HCT116 (cell line): ENCODE data around the gene CENPM. TPM values are rescaled to one million over a fixed set of nuclear protein-coding genes. Genes with fewer than 3 reads are reported as not detected.

Experiments used
- ATAC-seq: fragments of 200-7000 bp; cut with Tn5 transposase; 2 replicates; pipeline ENCODE4 v1.9.1; 2020; ENCODE audit warnings: mild to moderate bottlenecking, moderate library complexity
- BruUV-seq: library from RNA; stranded (reverse); fragments of 400-500 nt; replicated peaks from 2 replicates; lab custom pipeline; 2021; lab: Mats Ljungman, UMichigan
- CTCF ChIA-PET: fragments of 300-600 bp; sonication (Branson Sonifier 250); formaldehyde crosslinking; loops from one replicate; lab custom pipeline; 2021; ENCODE audit warnings: antibody characterized with exemption; lab: Charles Lee
- POLR2A ChIA-PET: fragments of 300-600, 350-600 bp; sonication (Branson Sonifier 250); formaldehyde crosslinking; loops from one replicate; lab custom pipeline; 2021; ENCODE audit warnings: antibody characterized with exemption; lab: Charles Lee
- RAD21 ChIA-PET, 2 experiments: fragments of 300-600 bp; sonication (Branson Sonifier 250); formaldehyde crosslinking; loops; one replicate each; lab custom pipeline; 2023; ENCODE audit warnings: low total read pairs in 2 of 2; ENCODE audit not compliant: uncharacterized antibody in 2 of 2, unreplicated experiment in 2 of 2, low non-redundant PET in 1 of 2; lab: Charles Lee
- DNase-seq: peaks from one replicate; pipeline ENCODE4 v3.0.0-alpha.2; 2010; ENCODE audit warnings: low read depth, low spot score
- H2AFZ ChIP-seq: fragments of 200-600 bp; shearing (Covaris generic), sonication (generic); 2 replicates; pipeline ENCODE4 v1.6.1; 2017; ENCODE audit warnings: low read depth, mixed run types, mixed read lengths, antibody characterized with exemption, low read length; ENCODE audit not compliant: poor library complexity, severe bottlenecking
- H3K27ac ChIP-seq: 2 replicates; pipeline ENCODE4 v1.5.1; 2012; ENCODE audit warnings: low read depth, low read length
- H3K27me3 ChIP-seq: fragments of 200-600 bp; sonication (generic); 2 replicates; pipeline ENCODE4 v1.6.1; 2016; ENCODE audit warnings: mixed run types, low read length, mixed read lengths; ENCODE audit not compliant: insufficient read depth
- H3K36me3 ChIP-seq, 2 experiments: fragments of 200-500 bp in 1 of 2; fragments of 200-600 bp in 1 of 2; sonication (Bioruptor generic) in 1 of 2; sonication (generic) in 1 of 2; 2 replicates each; pipeline versions ENCODE4 v1.5.1 to v1.6.1; 2014 to 2016; ENCODE audit warnings: low read length in 2 of 2, inconsistent platforms in 1 of 2, mixed read lengths in 1 of 2, mixed run types in 1 of 2; ENCODE audit not compliant: insufficient read depth in 2 of 2, control insufficient read depth in 1 of 2
- H3K4me1 ChIP-seq, 2 experiments: fragments of 200-600 bp in 1 of 2; sonication (generic) in 1 of 2; 2 replicates each; pipeline versions ENCODE4 v1.5.1 to v1.6.1; 2012 to 2017; ENCODE audit warnings: low read length in 2 of 2, inconsistent platforms in 1 of 2, mild to moderate bottlenecking in 1 of 2, mixed read lengths in 1 of 2, mixed run types in 1 of 2, moderate library complexity in 1 of 2; ENCODE audit not compliant: insufficient read depth in 2 of 2, control insufficient read depth in 1 of 2
- H3K4me2 ChIP-seq: fragments of 200-600 bp; sonication (generic); 2 replicates; pipeline ENCODE4 v1.6.1; 2017; ENCODE audit warnings: mixed run types, low read length, mixed read lengths
- H3K4me3 ChIP-seq, 2 experiments: fragments of 200-600 bp in 1 of 2; sonication (generic) in 1 of 2; replicated peaks in 1 of 2; 2 replicates each; pipeline ENCODE4 v1.5.1; 2011 to 2016; ENCODE audit warnings: low read length in 2 of 2, control low read depth in 1 of 2, low read depth in 1 of 2, mild to moderate bottlenecking in 1 of 2, mixed read lengths in 1 of 2, mixed run types in 1 of 2
- H3K79me2 ChIP-seq: fragments of 200-600 bp; sonication (generic); 2 replicates; pipeline ENCODE4 v1.6.1; 2017; ENCODE audit warnings: mild to moderate bottlenecking, mixed run types, low read length, moderate library complexity, mixed read lengths; ENCODE audit not compliant: insufficient read depth
- H3K9ac ChIP-seq: fragments of 200-600 bp; sonication (generic); 2 replicates; pipeline ENCODE4 v1.6.1; 2016; ENCODE audit warnings: low read length, mixed read lengths
- H3K9me2 ChIP-seq: fragments of 200-600 bp; sonication (generic), shearing (Covaris generic); 2 replicates; pipeline ENCODE4 v1.6.1; 2017; ENCODE audit warnings: mixed run types, mild to moderate bottlenecking, moderate library complexity; ENCODE audit not compliant: insufficient read depth
- H3K9me3 ChIP-seq, 2 experiments: fragments of 200-500 bp in 1 of 2; fragments of 200-600 bp in 1 of 2; sonication (Bioruptor generic) in 1 of 2; sonication (generic) in 1 of 2; 2 replicates each; pipeline ENCODE4 v1.6.1; 2014 to 2017; ENCODE audit warnings: low read length in 2 of 2, mixed read lengths in 2 of 2, inconsistent platforms in 1 of 2, low read depth in 1 of 2, mild to moderate bottlenecking in 1 of 2, mixed run types in 1 of 2, moderate library complexity in 1 of 2; ENCODE audit not compliant: control insufficient read depth in 1 of 2, insufficient read depth in 1 of 2
- H4K20me1 ChIP-seq: fragments of 200-600 bp; sonication (generic), shearing (Covaris generic); 2 replicates; pipeline ENCODE4 v1.6.1; 2017; ENCODE audit warnings: mixed run types, mild to moderate bottlenecking, moderate library complexity; ENCODE audit not compliant: insufficient read depth
- CEBPB ChIP-seq: IDR thresholded peaks from 2 replicates; pipeline ENCODE4 v1.6.1; 2012; ENCODE audit warnings: low read depth
- ELF1 ChIP-seq: IDR thresholded peaks from 2 replicates; pipeline ENCODE4 v1.6.1; 2012; ENCODE audit warnings: low read depth, borderline replicate concordance
- JUND ChIP-seq: IDR thresholded peaks from 2 replicates; pipeline ENCODE4 v1.6.1; 2012
- POLR2A ChIP-seq: IDR thresholded peaks from 2 replicates; pipeline ENCODE4 v1.7.0; 2011; ENCODE audit warnings: borderline replicate concordance; ENCODE audit not compliant: insufficient read depth, insufficient read length; ENCODE audit errors: extremely low read depth
- POLR2AphosphoS5 ChIP-seq: IDR thresholded peaks from 2 replicates; pipeline ENCODE4 v1.6.1; 2011; ENCODE audit warnings: mild to moderate bottlenecking, low read depth, low read length, moderate library complexity
- RAD21 ChIP-seq: IDR thresholded peaks from 2 replicates; pipeline ENCODE4 v1.6.1; 2012; ENCODE audit warnings: low read depth, mild to moderate bottlenecking
- SIN3A ChIP-seq: IDR thresholded peaks from 2 replicates; pipeline ENCODE4 v1.6.1; 2012; ENCODE audit warnings: low read depth
- SP1 ChIP-seq: IDR thresholded peaks from 2 replicates; pipeline ENCODE4 v1.6.1; 2012; ENCODE audit warnings: low read depth
- SRF ChIP-seq: IDR thresholded peaks from 2 replicates; pipeline ENCODE4 v1.6.1; 2012; ENCODE audit warnings: low read depth
- TCF7L2 ChIP-seq: IDR thresholded peaks from 2 replicates; pipeline ENCODE4 v1.7.0; 2011; ENCODE audit warnings: borderline replicate concordance, inconsistent platforms; ENCODE audit not compliant: insufficient read depth, insufficient read length; ENCODE audit errors: extremely low read depth
- ZFX ChIP-seq: fragments of 450-650 bp; IDR thresholded peaks from 2 replicates; pipeline ENCODE4 v1.6.1; 2017
- ZNF274 ChIP-seq: fragments of 200-500 bp; sonication (Bioruptor generic); IDR thresholded peaks from 2 replicates; pipeline ENCODE4 v1.6.1; 2014; ENCODE audit warnings: mild to moderate bottlenecking, low read depth, low read length, inconsistent platforms
- intact Hi-C: fragments of 100-400 bp; cut with micrococcal nuclease; formaldehyde crosslinking; loops from 2 replicates; pipeline ENCODE4 v1.10.0; 2022
- total RNA-seq: library from RNA; stranded (reverse); gene quantifications from one replicate; pipeline ENCODE4 v1.2.1, GENCODE V29; 2021; ENCODE audit not compliant: unreplicated experiment
- TF ChIP-seq, protein P1 (sequence below): IDR thresholded peaks from 2 replicates; pipeline ENCODE4 v1.6.1; 2012
- TF ChIP-seq, protein P2 (sequence below), 3 experiments: fragments of 200-600 bp in 1 of 3; sonication (generic) in 1 of 3; IDR thresholded peaks in 2 of 3; conservative IDR thresholded peaks in 1 of 3; 2 replicates each; pipeline ENCODE4 v1.5.1; 2012 to 2017; ENCODE audit warnings: low read depth in 2 of 3, low read length in 2 of 3, antibody characterized with exemption in 1 of 3, borderline replicate concordance in 1 of 3, control low read depth in 1 of 3, mild to moderate bottlenecking in 1 of 3, mixed read lengths in 1 of 3, mixed run types in 1 of 3, moderate library complexity in 1 of 3; ENCODE audit not compliant: insufficient read depth in 1 of 3

The CENPM gene
- total RNA-seq, 1 experiment from 2014 or later, result 44.7 TPM

GRCh38 chr22:41920271-41920976, 26.5 kb downstream of the CENPM start:
- TF ChIP-seq, protein P1, sequence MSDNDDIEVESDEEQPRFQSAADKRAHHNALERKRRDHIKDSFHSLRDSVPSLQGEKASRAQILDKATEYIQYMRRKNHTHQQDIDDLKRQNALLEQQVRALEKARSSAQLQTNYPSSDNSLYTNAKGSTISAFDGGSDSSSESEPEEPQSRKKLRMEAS, result no peak
- TF ChIP-seq JUND (no peak), SIN3A (no peak), SP1 (no peak), TCF7L2 (no peak), POLR2A (no peak), ZNF274 (no peak), RAD21 (no peak), CEBPB (no peak), POLR2AphosphoS5 (no peak), SRF (no peak), ZFX (no peak), ELF1 (no peak)
- TF ChIP-seq, protein P2, sequence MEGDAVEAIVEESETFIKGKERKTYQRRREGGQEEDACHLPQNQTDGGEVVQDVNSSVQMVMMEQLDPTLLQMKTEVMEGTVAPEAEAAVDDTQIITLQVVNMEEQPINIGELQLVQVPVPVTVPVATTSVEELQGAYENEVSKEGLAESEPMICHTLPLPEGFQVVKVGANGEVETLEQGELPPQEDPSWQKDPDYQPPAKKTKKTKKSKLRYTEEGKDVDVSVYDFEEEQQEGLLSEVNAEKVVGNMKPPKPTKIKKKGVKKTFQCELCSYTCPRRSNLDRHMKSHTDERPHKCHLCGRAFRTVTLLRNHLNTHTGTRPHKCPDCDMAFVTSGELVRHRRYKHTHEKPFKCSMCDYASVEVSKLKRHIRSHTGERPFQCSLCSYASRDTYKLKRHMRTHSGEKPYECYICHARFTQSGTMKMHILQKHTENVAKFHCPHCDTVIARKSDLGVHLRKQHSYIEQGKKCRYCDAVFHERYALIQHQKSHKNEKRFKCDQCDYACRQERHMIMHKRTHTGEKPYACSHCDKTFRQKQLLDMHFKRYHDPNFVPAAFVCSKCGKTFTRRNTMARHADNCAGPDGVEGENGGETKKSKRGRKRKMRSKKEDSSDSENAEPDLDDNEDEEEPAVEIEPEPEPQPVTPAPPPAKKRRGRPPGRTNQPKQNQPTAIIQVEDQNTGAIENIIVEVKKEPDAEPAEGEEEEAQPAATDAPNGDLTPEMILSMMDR (IDR thresholded peaks at IDR 0.05 in 2 of 3, conservative IDR thresholded peaks at IDR 0.05 in 1 of 3; ENCODE audit: borderline replicate concordance in 1 of 3, insufficient read depth in 1 of 3, low read depth in 2 of 3, low read length in 2 of 3), result no peak
- POLR2A ChIA-PET, result no interaction called here
- Histone ChIP-seq H2AFZ (no peak overlapping the region), H3K4me3 (no peak overlapping the region), H3K4me2 (no peak overlapping the region), H3K9ac (no peak overlapping the region), H3K79me2 (no peaks in the 10 kb centered on the region), H3K27me3 (no peaks in the 10 kb centered on the region), H3K27ac (no peak overlapping the region), H4K20me1 (no peaks in the 10 kb centered on the region), H3K4me1 (peaks cover 7 to 22% of the 10 kb centered on the region in 2 experiments; a peak in 3 of 4 replicates), H3K9me3 (no peaks in the 10 kb centered on the region), H3K9me2 (no peaks in the 10 kb centered on the region), H3K36me3 (no peaks in the 10 kb centered on the region)
- no peak for ATAC-seq
- DNase-seq, result no peak
- intact Hi-C loops, result no loop called here
- CTCF ChIA-PET, result no interaction called here
- BruUV-seq, result no TSS peak
- RAD21 ChIA-PET, result no interaction called here
